GM12865 (cell line): Measurements from ENCODE around the gene CEACAM20.
"Not testable (repeated sequence)": the region's sequence is repeated elsewhere in the genome, so short reads cannot be mapped to it uniquely, and the experiment has no call there.

ENCODE experiments used
- DNase-seq: peaks from one replicate; pipeline ENCODE4 v3.0.0; 2010; ENCODE audit warnings: low read depth
- H3K4me3 ChIP-seq: 2 replicates; pipeline ENCODE4 v1.5.1; 2011; ENCODE audit warnings: mild to moderate bottlenecking, low read depth, low read length, control low read depth
- CTCF ChIP-seq: IDR thresholded peaks from 2 replicates; pipeline ENCODE4 v1.5.1; 2011; ENCODE audit warnings: low read length, control low read depth, low read depth, inconsistent platforms; ENCODE audit not compliant: insufficient read depth; ENCODE audit errors: missing control alignments

CEACAM20 gene

GRCh38 chr19:44557933-44558332, 28.5 kb upstream of the CEACAM20 start:
- TF ChIP-seq CTCF: no peak
- no peak for DNase-seq
- no peak overlapping the region for H3K4me3 ChIP-seq

- H3K4me3 ChIP-seq: no peak overlapping the region
- TF ChIP-seq CTCF: no peak
- DNase-seq: no peak
Measured at GRCh38 chr19:44554641-44555246, 25.3 kb upstream of the CEACAM20 start.

GRCh38 chr19:44553478-44554171, 24.1 kb upstream of the CEACAM20 start:
- DNase-seq: no peak
- H3K4me3 ChIP-seq: no peak overlapping the region
- no peak for TF ChIP-seq CTCF

DNA sequence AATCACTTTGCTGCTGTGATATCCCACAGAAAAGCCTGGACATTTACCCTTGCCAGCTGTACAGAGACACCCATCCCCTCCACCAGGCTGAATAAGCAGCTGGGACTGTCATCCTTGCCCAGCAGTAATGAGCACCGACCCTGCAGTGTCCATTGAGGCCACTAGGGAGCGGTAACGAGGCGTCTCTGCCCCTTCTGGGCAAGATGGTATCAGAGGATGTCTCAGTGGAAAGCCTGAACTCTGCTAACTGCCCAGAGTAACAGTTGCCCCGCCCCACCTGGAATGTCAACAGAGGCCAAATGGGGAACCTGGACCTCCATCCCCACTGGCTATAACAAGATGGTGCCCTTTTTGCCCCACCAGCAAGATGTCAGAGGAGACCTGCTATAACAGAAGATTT, 22.8 kb upstream of the CEACAM20 start:
- H3K4me3 ChIP-seq: no peak overlapping the region
- DNase-seq: peak; percentile 21
- TF ChIP-seq CTCF: peak; percentile 47

GRCh38 chr19:44551850-44552249, 22.4 kb upstream of the CEACAM20 start:
- no peak overlapping the region for H3K4me3 ChIP-seq
- TF ChIP-seq CTCF: no peak
- no peak for DNase-seq

- not testable (repeated sequence) for DNase-seq, H3K4me3 ChIP-seq
Measured at GRCh38 chr19:44550976-44551375, 21.5 kb upstream of the CEACAM20 start.

DNA sequence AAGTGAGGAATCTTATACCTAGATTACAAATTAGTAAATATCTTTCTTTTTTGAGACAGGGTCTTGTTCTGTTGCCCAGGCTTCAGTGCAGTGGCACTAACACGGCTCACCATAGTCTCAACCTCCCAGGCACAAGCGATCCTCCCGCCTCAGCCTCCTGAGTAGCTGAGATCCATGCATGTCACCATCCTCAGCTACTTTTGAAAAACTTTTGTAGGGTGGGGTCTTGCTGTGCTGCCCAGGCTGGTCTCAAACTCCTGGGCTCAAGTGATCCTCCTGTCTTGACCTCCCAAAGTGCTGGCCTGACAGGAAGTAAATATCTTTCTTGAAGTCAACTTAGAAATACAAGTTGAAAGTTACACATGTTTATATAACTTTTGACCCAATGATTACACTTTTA, 20.0 kb upstream of the CEACAM20 start:
- TF ChIP-seq CTCF: no peak
- DNase-seq: no peak
- no peak overlapping the region for H3K4me3 ChIP-seq
